Central memory CD4-positive, alpha-beta T cell (primary cell): Measurements from ENCODE around the gene ZNF154.
"Not testable (repeated sequence)": the region's sequence is repeated elsewhere in the genome, so short reads cannot be mapped to it uniquely, and the experiment has no call there.

Experiments used
- DNase-seq: peaks from one replicate; pipeline ENCODE4 v3.0.0; 2022
- total RNA-seq, 3 experiments: gene quantifications; one replicate each; lab custom pipeline; 2026; lab: John Stamatoyannopoulos, UW

ZNF154 gene
- 7.2 to 22.2 (median 18.3) reads per million in 3 experiments for total RNA-seq

DNA sequence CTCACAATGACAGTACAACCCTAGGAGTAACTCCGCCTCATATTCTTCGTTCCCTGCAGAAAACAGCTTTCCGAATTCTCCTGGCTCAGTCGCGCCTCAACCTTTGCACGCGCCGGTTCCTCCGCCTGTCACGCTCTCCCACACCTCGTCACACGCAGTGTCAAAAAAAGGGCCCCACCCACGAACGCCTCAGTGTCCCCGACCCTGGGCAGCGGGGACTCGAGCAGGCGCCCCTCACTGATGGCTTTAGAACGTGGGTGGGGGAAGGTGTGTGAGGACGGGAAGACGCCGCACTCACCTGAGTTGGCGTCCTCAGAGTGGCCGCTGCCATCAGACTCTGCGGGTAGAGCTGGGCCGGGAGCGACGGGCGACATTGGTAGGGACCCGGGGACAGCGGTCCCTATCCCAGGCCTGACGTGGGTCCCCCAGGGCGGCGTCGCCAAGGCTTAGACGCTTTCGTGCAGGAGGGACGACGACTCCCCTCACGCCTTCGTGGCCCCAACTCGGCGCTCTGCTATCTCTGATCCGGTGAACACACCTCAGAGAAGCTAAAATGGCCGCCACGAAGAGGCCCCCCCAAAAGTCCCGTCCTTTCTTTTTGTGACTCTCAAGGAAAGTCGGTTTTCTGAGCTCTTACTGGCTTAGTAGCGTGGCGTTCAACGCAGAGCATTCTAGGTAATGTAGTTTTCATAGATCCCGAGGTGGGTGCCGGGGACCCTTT is at the start of gene ZNF154:
ZNF154 (minus strand) TSS at position 564 of the 721 bp plus-strand sequence; CDS start at position 331, 233 bp downstream.
- DNase-seq = peak; percentile 33

DNA sequence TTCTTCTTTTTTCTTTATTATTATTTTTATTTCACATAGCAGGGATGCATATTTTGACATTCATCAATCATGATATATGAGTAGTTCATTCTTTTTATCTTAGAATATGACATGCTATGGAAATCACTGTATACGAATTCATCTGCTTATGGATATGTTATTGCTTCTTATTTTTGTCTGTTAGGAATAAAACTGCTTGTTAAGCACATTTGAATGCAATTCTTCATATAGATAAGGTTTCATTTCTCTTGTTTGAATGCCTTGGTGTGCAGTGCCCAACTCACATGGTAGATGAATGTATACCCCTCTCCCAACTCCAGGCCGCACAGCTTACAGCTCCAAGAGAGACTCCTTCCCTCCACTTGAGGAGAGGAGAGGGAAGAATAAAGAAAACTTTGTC is 48.9 kb upstream of the ZNF154 start:
- DNase-seq = no peak

DNA sequence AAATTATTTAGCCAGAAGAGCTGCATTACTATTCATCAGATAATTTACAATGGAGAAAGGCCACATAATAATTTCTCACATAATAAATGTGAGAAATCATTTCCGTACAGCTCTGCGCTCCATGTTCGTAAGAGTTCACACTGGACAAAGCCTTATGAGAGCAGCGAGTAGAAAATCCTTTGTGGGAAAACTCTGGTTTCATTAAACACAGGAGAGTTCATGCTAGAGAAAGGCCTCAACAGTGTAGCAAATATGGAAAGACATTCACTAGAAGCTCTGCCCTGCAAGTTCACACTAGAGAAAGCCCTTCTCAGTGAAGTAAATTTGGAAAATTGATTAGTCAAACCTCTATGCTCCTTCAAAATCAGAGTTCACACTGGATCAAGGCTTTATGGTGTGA is 46.0 kb upstream of the ZNF154 start:
- no peak for DNase-seq

DNA sequence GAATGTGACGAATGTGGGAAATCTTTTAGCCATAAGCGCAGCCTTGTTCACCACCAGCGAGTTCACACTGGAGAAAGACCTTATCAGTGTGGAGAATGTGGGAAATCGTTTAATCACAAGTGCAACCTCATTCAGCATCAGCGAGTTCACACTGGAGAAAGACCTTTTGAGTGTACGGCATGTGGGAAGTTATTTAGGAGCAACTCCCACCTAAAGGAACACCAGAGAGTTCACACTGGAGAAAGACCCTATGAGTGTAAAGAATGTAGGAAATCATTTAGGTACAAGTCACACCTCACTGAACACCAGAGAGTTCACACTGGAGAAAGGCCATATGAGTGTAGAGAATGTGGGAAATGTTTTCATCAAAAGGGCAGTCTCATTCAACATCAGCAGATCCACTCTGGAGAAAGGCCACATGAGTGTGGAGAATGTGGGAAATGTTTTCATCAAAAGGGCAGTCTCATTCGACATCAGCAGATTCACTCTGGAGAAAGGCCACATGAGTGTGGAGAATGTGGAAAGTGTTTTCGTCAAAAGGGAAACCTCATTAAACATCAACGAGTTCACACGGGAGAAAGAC is 45.2 kb upstream of the ZNF154 start:
- no peak for DNase-seq

DNA sequence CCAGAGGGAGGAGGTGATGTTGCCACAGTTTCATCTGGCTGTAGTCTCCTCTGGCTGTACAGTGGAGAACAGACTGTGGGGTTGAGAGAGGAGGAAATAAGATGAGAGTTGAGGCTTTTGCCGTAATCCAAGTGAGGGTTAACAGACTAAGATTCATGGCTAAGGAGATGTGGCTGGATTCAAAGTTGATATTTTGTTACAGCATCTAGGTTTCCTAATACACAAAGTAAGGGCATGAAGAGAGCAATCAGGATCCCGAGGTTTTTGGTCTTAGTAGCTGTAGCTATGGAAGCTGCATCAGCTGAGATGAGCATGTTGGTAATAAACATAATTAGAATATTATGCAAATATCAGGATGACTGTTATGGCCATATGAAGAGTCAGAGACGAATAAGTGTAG is 39.0 kb upstream of the ZNF154 start:
- no peak for DNase-seq

DNA sequence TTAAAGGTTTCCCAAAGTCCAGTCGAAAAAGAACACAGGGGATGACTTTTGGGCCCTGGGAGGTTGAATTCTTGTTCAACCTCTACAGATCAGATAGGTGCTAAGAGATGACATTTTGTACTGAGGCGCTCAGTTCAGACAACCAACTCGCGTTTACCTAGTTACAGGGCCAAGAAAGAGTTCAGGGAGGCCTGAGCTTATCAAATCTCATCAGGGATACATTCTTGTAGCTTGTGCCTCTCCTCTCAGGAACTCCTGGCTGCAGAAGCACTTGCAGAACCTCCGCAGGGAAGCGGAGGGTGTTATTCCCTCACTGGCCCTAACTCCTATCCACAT is 38.4 kb upstream of the ZNF154 start:
- no peak for DNase-seq

DNA sequence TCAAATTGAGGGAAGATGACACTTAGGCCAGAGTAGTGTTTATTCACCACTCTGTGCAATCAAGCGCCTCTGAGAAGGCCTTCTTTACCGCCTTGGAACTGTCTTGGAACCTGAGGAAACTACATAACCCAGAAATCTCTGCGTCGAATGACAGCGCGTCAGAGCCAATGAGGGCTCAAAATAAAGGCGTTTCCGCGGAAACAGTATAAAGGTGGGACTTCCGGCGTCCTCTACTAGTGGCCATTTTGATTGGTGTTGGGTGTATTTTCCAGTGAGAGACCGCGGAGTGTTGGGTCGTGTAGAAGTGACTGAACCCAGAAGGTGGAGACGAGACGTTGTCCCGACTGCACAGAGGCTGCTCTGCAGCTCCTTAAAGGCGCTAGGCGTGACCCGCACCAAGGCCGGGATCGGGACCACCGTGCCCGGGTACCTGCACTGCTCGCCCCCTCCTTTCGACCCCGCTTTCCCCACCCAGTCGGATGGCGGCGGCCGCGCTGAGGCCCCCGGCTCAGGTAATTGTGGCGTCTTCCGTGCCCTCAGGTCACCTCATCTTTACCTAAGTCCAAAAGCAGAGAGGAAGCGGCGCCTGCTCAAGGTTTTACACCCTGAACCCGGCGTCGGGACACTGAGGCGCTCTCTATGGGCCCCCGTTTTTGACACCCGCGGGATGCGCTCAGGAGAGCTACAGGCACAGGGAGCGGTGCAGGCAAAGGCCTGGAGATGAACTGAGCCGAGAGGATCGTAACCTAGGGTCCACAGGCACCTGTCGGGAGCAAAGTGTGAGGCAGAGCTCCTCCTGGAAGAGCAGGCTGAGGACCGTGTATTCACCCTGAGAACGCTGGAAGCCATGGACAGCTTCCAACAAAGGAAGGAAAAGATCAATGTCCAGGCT is 37.8 kb upstream of the ZNF154 start, which contains the start of gene ZNF776:
ZNF776 (plus strand) TSS at position 236 of the 892 bp plus-strand sequence; CDS start at position 480, 244 bp downstream.
- DNase-seq = peak; percentile 82

DNA sequence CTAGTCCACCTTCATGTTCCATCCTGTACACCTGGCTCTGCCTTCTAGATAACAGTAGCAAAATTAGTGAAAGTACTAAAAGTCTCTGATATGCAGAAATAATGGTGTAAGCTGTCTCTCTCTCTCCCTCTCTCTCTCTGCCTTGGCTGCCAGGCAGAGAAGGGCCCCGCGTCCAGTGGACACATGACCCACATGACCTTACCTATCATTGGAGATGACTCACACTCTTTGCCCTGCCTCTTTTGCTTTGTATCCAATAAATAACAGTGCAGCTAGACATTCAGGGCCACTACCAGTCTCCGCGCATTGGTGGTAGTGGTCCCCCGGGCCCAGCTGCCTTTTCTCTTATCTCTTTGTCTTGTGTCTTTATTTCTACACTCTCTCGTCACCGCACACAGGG is 29.8 kb upstream of the ZNF154 start:
- not testable (repeated sequence) for DNase-seq

DNA sequence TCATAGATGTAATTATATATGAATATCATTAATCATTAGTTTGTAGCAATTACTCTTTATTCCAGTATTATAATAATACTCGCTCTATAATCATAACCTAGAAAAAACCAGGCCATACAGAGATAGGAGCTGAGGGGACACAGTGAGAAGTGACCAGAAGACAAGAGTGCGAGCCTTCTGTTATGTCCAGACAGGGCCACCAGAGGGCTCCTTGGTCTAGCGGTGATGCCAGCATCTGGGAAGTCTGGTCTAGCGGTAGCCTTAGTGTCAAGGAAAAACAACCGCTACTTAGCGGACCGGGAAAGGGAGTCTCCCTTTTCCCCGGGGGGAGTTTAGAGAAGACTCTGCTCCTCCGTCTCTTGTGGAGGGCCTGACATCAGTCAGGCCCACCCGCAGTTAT is 29.3 kb upstream of the ZNF154 start:
- DNase-seq = peak; percentile 8

DNA sequence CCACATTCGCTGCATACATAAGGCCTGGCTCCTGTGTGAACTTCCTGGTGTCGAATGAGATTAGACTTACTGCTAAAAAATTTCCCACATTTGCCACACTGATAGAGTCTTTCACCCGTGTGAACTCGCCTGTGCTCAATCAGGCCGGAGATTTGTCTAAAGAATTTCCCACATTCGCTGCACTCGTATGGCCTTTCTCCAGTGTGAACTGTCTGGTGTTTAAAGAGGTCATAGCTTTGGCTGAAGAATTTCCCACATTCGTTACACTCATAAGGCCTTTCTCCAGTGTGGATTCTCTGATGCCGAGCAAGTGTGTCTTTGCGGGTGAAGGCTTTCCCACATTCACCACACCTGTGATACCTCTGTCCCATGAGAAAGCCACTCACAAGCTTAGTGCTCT is 11.9 kb upstream of the ZNF154 start:
- DNase-seq = no peak

DNA sequence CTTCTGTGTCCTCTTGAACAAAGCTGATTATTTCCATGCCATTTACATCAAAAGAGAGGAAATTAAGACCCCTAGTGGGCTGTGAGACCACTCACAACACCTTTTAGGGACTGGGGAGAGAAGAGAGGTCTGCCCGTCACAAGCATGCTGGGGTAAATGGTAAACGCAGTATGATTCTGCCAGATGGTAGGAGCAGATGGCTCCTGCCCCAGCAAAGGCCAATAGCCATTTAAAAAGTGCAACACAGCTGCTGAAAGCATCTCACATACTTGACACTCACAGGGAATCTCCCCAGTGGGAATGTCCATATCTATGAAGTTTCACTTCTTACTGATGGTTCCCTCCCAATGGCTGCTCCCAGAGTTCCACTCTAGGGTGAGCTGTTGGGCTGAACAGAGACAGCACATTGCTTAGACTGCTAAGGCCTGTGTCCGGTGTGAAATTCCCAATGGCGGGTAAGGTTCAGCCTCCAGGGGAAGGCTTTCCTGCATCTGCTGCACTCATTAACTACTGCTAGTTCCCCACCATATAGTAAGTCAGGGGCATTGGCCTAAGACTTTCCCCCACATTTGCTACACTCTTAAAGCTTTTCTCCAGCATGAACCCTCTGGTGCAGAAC is 11.0 kb upstream of the ZNF154 start:
- DNase-seq = no peak

DNA sequence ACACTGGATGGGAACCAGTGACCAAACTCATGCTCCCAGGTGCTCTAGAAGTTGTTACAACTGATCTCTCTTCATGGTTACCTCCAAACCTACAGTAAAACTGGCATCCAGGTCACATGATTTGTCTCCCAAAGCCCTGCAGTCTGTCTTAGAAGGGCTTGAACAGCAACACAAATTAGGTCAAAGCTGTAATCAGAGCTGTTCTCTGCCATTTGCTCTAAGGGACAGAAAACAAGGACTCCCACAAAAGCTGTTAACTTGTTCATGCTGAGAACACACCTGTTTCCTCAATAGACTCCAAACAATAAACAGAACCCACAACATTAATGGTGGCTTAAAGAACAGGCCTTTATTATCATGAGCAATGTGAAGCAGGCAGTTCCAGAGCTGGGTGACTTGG is 10.4 kb upstream of the ZNF154 start:
- DNase-seq = no peak

DNA sequence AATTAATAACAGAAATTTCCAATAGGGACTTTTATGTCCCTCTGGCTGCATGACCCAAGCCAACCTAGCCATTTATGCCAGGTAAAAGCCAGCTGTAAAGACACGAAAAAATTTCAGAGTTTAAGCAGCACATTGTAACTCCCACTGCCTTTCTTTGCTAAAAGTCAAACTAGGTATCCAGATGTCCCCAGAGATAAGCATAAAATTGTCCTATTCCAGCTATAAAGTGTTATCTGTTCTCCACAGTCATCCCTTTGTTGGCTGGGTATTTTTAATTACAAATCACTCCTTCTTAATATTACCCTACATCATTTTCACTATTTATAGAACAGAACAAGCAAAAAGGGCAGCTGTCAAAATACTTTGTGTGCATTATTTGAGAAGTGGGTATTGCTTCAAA is 3.2 kb upstream of the ZNF154 start:
- DNase-seq = no peak

DNA sequence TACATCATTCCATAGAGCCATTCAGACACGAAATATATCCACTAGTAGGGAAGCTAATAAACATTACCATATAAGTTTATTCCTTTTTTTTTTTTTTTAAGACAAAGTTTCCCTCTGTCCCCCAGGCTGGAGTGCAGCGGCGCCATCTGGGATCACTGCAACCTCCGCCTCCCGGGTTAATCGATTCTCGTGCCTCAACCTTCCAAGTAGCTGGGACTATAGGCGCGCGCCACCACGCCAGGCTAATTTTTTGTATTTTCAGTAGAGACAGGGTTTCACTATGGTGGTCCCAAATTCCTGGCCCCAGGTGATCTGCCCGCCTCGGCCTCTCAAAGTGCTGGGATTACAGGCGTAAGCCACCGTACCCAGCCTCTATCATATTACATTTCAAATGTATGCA is 612 bp upstream of the ZNF154 start:
- no peak for DNase-seq

DNA sequence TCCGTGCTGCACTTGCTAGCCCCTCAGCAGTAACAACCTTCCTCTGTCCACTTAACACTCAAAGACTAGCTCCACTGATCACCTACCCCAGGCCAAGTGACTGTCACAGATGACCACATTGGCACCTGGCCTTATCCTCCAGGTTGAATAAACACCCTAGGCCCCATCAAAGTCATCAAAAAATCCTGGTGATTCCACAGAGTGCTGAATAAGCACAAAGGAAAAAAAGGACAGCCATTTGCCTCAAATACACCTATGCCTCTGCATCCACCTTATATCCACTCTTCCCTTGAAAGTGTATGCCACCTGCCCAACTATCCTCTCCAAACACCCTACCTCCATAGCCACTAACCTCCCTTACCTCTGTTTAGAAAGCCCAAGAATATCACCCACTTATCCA is 2.7 kb downstream of the ZNF154 start:
- DNase-seq = no peak

DNA sequence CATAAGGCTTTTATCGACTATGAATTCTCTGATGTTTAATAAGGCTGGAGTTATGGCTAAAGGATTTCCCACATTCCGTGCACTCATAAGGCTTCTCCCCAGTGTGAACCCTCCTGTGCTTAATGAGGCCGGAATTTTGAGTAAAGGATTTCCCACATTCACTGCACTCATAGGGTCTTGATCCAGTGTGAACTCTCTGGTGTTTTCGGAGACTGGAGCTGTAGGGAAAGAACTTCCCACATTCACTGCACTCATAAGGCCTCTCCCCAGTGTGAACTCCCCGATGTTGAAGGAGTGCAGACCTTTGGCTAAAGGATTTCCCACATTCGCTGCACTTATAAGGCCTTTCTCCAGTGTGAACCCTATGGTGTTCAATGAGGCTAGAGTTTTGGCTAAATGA is 7.4 kb downstream of the ZNF154 start:
- DNase-seq = no peak

DNA sequence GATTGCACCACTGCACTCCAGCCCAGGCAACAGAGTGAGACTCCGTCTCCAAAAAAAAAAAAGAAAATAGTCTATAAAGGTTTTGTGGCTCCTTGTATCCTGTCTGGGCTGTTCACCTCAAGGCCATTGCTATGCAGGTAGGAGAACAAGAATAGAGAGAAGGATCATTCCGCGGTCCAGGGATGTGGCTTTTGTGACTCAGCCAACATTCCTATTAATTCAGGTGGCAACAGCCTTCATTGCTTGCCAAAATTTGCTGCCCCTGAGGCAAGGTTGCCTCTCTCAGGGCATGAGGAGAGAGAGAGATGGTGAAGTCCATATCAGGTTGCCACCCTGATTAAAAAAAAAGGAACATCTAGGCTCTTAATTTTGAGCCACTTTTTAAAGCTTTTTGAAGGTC is 19.3 kb downstream of the ZNF154 start:
- no peak for DNase-seq

DNA sequence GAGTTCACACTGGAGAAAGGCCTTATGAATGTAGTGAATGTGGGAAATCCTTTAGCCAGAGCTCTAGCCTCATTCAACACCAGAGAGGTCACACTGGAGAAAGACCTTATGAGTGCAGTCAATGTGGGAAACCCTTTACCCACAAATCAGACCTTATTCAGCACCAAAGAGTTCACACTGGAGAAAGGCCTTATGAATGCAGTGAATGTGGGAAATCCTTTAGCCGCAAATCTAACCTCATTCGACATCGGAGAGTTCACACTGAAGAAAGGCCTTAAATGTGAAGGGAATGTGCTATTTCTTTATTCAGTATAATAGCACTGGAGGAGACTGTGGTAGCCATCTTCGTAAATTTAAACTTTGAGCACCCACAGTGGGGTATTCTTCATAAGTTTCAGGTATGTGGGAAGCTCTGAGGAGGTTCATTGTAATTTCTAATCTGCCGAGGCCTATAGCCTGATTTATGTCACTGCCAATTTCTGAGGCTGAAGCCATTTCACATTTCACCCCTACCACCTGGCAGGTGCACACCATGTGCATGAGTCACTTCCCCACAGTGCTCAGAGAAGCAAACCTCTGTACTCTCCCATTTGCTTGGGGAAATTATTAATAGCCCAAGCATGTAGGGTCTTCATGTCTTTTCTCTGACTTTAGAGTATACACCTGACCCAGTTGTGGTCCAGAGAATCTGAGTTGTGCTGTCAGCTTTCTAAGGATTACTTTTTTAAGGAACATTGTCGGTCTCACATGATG is 20.8 kb downstream of the ZNF154 start:
- DNase-seq = no peak

DNA sequence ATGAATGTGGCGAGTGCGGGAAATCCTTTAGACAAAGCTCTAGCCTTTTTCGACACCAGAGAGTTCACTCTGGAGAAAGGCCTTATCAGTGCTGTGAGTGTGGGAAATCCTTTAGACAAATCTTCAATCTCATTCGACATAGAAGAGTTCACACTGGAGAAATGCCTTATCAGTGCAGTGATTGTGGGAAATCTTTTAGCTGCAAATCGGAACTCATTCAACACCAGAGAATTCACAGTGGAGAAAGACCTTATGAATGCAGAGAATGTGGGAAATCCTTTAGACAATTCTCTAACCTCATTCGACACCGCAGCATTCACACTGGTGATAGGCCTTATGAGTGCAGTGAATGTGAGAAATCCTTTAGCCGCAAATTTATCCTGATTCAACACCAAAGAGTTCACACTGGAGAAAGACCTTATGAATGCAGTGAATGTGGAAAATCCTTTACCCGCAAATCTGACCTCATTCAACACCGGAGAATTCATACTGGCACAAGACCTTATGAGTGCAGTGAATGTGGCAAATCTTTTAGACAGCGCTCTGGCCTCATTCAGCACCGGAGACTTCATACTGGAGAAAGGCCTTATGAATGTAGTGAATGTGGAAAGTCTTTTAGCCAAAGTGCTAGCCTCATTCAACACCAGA is 21.5 kb downstream of the ZNF154 start:
- DNase-seq = no peak

DNA sequence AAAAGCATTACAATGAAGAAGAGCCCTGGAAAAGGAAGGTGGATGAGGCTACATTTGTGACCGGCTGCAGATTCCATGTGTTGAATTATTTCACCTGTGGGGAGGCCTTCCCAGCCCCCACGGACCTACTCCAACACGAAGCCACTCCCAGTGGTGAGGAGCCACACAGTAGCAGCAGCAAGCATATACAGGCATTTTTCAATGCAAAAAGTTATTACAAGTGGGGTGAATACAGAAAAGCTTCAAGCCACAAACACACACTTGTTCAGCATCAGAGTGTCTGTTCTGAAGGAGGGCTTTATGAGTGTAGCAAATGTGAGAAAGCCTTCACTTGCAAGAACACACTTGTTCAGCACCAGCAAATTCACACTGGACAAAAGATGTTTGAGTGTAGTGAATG is 22.3 kb downstream of the ZNF154 start:
- DNase-seq = no peak

DNA sequence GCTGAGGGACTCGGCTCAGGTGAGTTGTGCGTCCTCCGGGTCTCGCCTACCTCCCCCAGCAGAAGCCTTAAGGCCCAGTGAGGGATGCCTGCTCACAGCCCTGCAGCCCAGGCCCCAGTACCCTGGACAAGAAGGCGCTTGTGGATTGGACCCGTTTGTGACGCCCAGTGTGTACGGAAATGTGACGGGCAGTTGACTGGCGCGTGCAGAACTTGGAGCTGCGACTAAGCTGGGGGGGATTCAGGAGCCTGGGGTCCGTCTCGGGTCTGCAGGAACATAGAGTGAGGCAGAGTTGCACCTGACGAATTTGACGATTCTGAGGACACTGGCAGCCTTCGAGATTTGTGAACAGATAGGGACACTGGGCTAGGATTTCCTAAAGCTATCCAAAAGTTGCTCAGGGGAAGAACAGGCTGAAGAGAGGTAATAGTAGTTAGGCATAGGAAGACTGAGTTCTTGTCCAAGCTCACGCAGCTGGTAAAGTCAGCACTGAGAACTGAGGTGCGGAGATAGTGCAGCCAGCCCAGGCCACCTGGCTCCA is 26.7 kb downstream of the ZNF154 start:
- DNase-seq = no peak

DNA sequence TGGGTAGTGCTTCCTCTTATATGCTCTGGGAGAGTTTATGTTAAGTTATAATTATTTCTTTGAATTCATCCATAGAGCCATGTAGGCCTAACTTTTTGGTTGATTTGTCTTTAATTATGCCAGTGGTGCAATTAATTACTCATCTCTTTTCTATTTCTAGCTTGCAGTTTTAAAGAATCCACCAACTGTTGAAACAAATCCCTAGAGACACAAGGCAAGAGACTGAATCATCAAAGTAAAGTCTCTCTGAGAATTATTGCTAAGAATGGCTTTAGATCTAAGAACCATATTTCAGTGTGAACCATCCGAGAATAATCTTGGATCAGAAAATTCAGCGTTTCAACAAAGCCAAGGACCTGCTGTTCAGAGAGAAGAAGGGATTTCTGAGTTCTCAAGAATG is 33.1 kb downstream of the ZNF154 start:
- DNase-seq = no peak
